Body of pancreas (tissue), 4 donors: ENCODE results near the gene FAAH.

Experiments used
- CTCF ChIP-seq, 7 experiments: fragments of 450-650 bp in 4 of 7; fragments of 200-600 bp in 3 of 7; sonication (generic) in 3 of 7; IDR thresholded peaks; one replicate each; pipeline ENCODE4 v1.5.1; 2016 to 2019; ENCODE audit warnings: antibody characterized with exemption in 7 of 7
- POLR2A ChIP-seq, 3 donors: fragments of 450-650 bp; IDR thresholded peaks; one replicate each; pipeline ENCODE4 v1.6.1; 2016; ENCODE audit warnings: antibody characterized with exemption in 3 of 3, mild to moderate bottlenecking in 2 of 3

- no peak for TF ChIP-seq CTCF (IDR thresholded peaks at IDR 0.05)
- TF ChIP-seq POLR2A (IDR thresholded peaks at IDR 0.05), result no peak
Measured at GRCh38 chr1:46459315-46459714, 65.2 kb downstream of the FAAH start.
